Lung (tissue), 12 donors: Measurements from ENCODE around the gene AUTS2. TPM values are rescaled to one million over a fixed set of nuclear protein-coding genes. Genes with fewer than 3 reads are reported as not detected.

Experiments
- ATAC-seq: fragments of 200-7000 bp; cut with Tn5 transposase; one replicate; pipeline ENCODE4 v1.9.1; 2020; ENCODE audit warnings: moderate number of reproducible peaks; ENCODE audit not compliant: insufficient read depth, low FRiP score
- DNase-seq, 3 donors: peaks; one replicate each; pipeline ENCODE4 v3.0.0-alpha.2; 2013 to 2017
- H3K27ac ChIP-seq, 2 donors: one replicate each; pipeline ENCODE4 v1.5.1; 2013; ENCODE audit warnings: mild to moderate bottlenecking in 2 of 2, moderate library complexity in 2 of 2, control low read depth in 1 of 2, inconsistent platforms in 1 of 2, low read depth in 1 of 2, low read length in 1 of 2
- H3K27me3 ChIP-seq, 3 donors: one replicate each; pipeline ENCODE4 v1.5.1; 2013; ENCODE audit warnings: low read length in 2 of 3; ENCODE audit not compliant: control insufficient read depth in 3 of 3, insufficient read depth in 3 of 3
- H3K36me3 ChIP-seq, 4 donors: one replicate each; pipeline ENCODE4 v1.5.1; 2013; ENCODE audit warnings: low read length in 4 of 4, mild to moderate bottlenecking in 1 of 4, moderate library complexity in 1 of 4; ENCODE audit not compliant: control insufficient read depth in 4 of 4, insufficient read depth in 4 of 4
- H3K4me1 ChIP-seq, 5 donors: one replicate each; pipeline ENCODE4 v1.5.1; 2013; ENCODE audit warnings: low read length in 5 of 5, mild to moderate bottlenecking in 2 of 5, moderate library complexity in 1 of 5; ENCODE audit not compliant: control insufficient read depth in 5 of 5, insufficient read depth in 5 of 5
- H3K4me3 ChIP-seq: one replicate; pipeline ENCODE4 v1.5.1; 2013; ENCODE audit warnings: mild to moderate bottlenecking, control low read depth, moderate library complexity
- H3K9ac ChIP-seq, 2 donors: one replicate each; pipeline ENCODE4 v1.5.1; 2013; ENCODE audit warnings: low read length in 2 of 2, control low read depth in 1 of 2; ENCODE audit not compliant: insufficient read depth in 1 of 2
- H3K9me3 ChIP-seq, 4 donors: one replicate each; pipeline ENCODE4 v1.5.1; 2013; ENCODE audit warnings: low read length in 3 of 4, mild to moderate bottlenecking in 1 of 4, moderate library complexity in 1 of 4; ENCODE audit not compliant: control insufficient read depth in 4 of 4, insufficient read depth in 3 of 4
- CTCF ChIP-seq: IDR thresholded peaks from 2 replicates; pipeline ENCODE4 v1.5.1; 2012; ENCODE audit warnings: mild to moderate bottlenecking; ENCODE audit errors: control extremely low read depth, extremely low read depth
- WGBS, 2 donors: extraction: QIAGEN DNeasy Blood & Tissue Kit; methylation state at CpG; one replicate each; pipeline ENCODE4 v1.1.7; 2013; 5-methylcytosine and 5-hydroxymethylcytosine counted together
- polyA plus RNA-seq, 2 donors: library from polyadenylated mRNA; stranded (reverse); fragments of 200-250 nt; gene quantifications; one replicate each; pipeline ENCODE4 v1.2.1, GENCODE V29; 2013
- total RNA-seq, 2 donors: library from RNA; depleted of rRNA in 1 of 2; stranded (reverse); fragments of >200 nt in 1 of 2; gene quantifications; one replicate each; pipeline ENCODE4 v1.2.1, GENCODE V29; 2014 to 2021
- donor health status: control.
- donor health status: control.
- donor health status: Bipolar disorder and iron deficiency.
- donor health status: healthy.
- donor health status: DM: yes; HTN: yes; CAD: no.

The AUTS2 gene
- total and polyA plus RNA-seq, 4 donors = 11.8 to 115 (median 40.6) TPM

DNA sequence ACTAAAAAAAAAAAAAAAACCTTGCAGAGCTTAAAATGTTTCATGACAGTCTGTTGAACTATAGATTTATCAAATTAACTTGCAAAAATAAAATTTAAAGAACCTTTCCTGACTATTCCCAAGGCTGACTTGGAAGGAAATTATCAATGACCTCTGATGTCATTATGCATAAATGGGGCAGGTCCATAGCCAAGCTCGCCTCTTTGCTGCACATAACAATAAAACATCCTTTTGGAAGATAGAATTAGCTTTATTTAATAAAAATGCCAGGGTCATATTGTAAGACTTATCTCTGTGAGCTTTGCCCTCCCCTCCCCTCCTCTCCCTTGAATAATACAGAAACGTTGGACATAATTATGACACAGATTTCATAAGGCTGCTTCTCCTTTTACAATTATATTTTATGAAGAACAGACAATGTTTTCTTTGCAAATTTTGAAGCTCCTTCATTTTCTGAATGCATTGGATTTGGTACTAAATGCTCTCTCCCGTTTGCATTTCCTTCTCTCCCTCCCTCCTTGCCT is 444.8 kb downstream of the AUTS2 start:
- H3K9me3 ChIP-seq = no peaks in the 10 kb centered on the region
- H3K4me3 ChIP-seq = no peak overlapping the region

GRCh38 chr7:70044064-70044463 is 445.8 kb downstream of the AUTS2 start:
- no peaks in the 10 kb centered on the region for H3K27me3 ChIP-seq
- no peak overlapping the region for H3K4me3 ChIP-seq
- H3K36me3 ChIP-seq = no peaks in the 10 kb centered on the region
- no peak overlapping the region for H3K9ac ChIP-seq
- DNase-seq (no peak), ATAC-seq (no peak)
- peaks cover 0 to 39% (median 3%) of the 10 kb centered on the region in 5 donors for H3K4me1 ChIP-seq
- WGBS, 2 donors = 89 to 100% methylated on average over 1 of the region's 1 CpG
- TF ChIP-seq CTCF = no peak
- no peak overlapping the region for H3K27ac ChIP-seq
- no peaks in the 10 kb centered on the region for H3K9me3 ChIP-seq

More for the DNA sequence above, 444.8 kb downstream of the AUTS2 start:
- DNase-seq (no peak), ATAC-seq (no peak)
- H3K27me3 ChIP-seq = no peaks in the 10 kb centered on the region
- H3K4me1 ChIP-seq = peaks cover 0 to 33% (median 3%) of the 10 kb centered on the region in 5 donors
- no peak overlapping the region for H3K9ac ChIP-seq
- 42 to 65% methylated on average over 3 of the region's 3 CpGs for WGBS, 2 donors
- H3K27ac ChIP-seq = no peak overlapping the region
- TF ChIP-seq CTCF = no peak
- no peaks in the 10 kb centered on the region for H3K36me3 ChIP-seq

GRCh38 chr7:70044525-70044924 is 446.2 kb downstream of the AUTS2 start:
- no peak for TF ChIP-seq CTCF
- Histone ChIP-seq H3K27ac (no peak overlapping the region), H3K9ac (no peak overlapping the region), H3K36me3 (no peaks in the 10 kb centered on the region), H3K4me1 (peaks cover 0 to 39% (median 3%) of the 10 kb centered on the region in 5 donors), H3K27me3 (no peaks in the 10 kb centered on the region), H3K9me3 (no peaks in the 10 kb centered on the region), H3K4me3 (no peak overlapping the region)
- ATAC-seq (no peak), DNase-seq (no peak)
- 86 to 96% methylated on average over 4 of the region's 4 CpGs for WGBS, 2 donors

DNA sequence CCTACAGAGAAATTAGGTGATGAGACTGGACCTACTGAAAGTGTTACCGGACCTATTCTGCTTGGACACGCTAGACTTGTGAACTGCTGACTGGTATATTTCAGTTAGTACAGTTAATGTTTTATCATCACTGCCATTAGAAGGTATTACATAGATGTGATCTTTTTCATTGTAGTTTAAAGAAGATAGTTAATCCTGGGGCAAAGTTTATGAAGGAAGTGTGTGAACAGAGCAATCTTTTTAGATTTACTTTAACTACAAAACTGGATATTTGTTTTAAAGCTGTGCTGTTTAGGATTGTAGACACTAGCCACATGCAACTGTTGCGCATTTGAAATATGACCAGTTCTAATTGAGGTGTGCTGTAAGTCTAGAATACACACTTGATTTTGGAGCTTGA is 446.7 kb downstream of the AUTS2 start:
- DNase-seq (no peak), ATAC-seq (no peak)
- H3K9ac ChIP-seq = no peak overlapping the region
- no peak overlapping the region for H3K27ac ChIP-seq
- no peak for TF ChIP-seq CTCF
- H3K4me3 ChIP-seq = no peak overlapping the region
- WGBS, 2 donors = 95 to 99% methylated on average over 3 of the region's 3 CpGs
- H3K9me3 ChIP-seq = no peaks in the 10 kb centered on the region
- H3K36me3 ChIP-seq = no peaks in the 10 kb centered on the region
- H3K27me3 ChIP-seq = no peaks in the 10 kb centered on the region
- H3K4me1 ChIP-seq = peaks cover 0 to 35% (median 3%) of the 10 kb centered on the region in 5 donors
